GM18858 (cell line): ENCODE data around the gene KRT35.

Experiments
- ATAC-seq: cut with Tn5 transposase; IDR thresholded peaks from one replicate; pipeline ENCODE4 v1.9.1; 2021; ENCODE audit not compliant: unreplicated experiment

The KRT35 gene

DNA sequence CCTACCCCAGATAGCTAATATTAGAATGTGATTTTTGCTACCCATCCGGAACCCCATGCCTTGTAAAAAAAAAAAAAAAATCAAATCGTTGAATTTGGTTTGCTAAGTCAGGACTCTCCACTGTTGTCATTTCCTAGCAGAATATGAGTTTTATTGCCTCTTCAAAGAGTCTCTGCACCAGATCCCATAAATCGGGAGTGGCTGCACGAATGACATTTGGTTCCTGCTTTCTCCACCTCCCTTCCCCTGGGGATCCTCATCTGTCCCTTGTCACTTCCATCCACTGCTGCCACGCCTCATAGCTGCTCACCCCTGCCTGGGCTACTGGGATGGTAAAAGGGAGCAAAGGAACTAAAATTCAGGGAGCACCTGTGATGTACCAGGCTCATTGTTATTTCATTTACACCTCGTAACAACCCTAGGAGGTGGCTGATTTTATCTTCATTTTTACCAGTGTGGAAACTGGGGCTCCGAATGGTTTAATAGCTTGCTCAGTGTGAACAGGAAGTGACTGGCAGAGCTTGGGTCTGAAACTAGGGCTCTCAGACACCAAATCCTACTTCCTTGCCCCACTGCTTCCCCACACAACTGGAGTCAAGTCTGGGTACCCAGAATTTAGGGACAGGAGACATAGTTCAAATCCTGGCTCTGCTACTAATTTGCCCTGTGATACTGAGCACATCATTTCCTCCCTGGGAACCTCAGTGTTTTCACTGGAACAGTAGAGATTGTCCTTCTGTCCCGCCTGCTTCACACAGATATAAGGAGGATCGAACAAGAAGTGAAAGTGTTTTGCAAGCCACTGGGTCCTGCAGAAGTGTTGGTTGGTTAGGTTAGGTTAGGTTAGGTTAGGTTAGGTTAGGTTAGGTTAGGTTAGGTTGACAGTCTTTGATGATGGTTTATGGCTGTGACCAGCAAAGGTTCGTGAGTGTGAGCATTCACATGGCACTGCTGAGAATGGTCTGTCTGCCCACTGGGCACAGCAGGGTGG lies 9.3 kb upstream of the KRT35 start:
- ATAC-seq: no peak

GRCh38 chr17:41489531-41489930 lies 8.6 kb upstream of the KRT35 start, which contains the start of gene KRT36:
KRT36 (minus strand) TSS chr17:41489910; CDS start chr17:41489864, 46 bp downstream.
- no peak for ATAC-seq

GRCh38 chr17:41486809-41487530 lies 6.0 kb upstream of the KRT35 start:
- no peak for ATAC-seq

- ATAC-seq: no peak
These were observed 5.4 kb upstream of the KRT35 start for GRCh38 chr17:41486316-41486715.

GRCh38 chr17:41484920-41485904 lies 4.3 kb upstream of the KRT35 start:
- ATAC-seq: no peak

DNA sequence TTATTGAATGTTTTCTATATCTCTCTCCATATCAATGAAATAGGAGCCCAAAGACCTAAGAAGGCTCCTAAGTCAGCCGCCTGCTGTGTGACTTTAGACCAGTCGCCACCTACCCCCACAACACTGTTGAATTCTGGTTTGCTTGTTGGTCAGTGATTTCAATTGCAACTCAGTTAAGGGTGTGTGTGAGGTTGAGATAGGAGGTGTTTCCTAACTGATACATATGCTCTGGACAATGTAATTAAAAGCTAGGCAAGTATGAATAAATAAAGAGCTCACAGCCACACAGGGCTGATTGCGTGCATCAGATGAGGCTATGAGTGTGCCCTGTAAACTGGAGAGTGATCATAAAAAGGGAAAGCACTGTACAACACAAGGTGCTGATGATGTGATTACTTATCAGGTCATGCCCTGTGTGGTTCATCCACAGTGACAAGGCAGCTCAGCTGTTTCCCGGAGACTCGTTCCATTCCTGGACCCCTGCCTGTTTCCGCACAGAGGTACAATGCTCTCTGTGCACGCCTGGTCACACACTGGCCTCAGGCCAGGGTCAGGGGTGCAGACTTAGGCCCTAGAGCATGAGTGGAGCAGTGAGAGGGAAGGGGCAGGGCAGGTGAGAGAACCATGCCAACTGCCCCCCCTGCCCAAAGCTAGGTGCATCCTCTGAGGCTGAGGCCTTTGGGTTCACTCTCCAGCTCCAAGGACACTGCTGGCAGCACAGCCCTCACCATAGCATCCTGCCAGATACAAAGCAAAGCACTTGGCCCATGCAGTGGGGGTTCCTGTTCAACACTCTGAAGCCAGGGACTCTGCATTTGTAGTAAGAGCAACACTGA lies 3.3 kb upstream of the KRT35 start:
- ATAC-seq: no peak

DNA sequence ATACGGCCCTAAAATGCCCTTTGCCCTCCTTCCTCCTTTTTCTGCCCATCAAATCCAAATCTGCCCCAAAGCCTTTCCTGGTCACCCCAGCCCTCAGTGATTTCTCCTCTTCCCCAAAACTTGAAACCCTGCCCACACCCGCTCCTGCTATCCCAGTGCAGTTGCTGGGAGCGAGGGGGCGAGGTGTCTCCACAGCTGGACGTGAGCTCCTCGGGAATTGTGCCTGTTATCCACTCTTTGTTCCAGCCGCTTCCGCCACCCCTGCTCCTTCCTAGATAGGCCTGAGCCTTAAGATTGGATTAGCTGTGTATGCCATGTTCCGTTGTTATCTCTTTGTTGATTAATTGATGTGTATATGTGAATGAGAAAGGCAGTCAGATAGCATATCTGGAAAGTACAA lies 2.6 kb upstream of the KRT35 start:
- no peak for ATAC-seq

GRCh38 chr17:41480581-41480980 lies 370 bp downstream of the KRT35 start:
- no peak for ATAC-seq

DNA sequence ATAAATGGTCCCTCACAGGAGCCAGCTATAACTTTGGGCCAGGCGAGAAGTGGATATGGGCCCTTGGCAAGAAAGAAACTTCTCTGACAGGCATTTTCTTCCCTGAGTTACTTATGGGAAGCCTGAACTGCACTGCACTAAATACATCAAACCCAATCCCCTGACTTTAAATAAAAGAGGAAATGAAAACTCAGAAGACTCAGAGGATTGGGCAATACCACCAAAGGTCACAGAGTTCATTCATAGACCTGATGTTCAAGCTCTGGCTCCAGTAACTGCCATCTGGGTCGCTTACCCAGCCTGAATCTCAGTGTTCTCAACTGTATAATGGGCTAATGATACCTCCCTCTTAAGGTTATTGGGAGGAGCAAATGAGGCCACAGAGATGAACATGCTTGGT lies 815 bp downstream of the KRT35 start:
- ATAC-seq: no peak

- no peak for ATAC-seq
These were observed 2.7 kb downstream of the KRT35 start for GRCh38 chr17:41478237-41478636.

DNA sequence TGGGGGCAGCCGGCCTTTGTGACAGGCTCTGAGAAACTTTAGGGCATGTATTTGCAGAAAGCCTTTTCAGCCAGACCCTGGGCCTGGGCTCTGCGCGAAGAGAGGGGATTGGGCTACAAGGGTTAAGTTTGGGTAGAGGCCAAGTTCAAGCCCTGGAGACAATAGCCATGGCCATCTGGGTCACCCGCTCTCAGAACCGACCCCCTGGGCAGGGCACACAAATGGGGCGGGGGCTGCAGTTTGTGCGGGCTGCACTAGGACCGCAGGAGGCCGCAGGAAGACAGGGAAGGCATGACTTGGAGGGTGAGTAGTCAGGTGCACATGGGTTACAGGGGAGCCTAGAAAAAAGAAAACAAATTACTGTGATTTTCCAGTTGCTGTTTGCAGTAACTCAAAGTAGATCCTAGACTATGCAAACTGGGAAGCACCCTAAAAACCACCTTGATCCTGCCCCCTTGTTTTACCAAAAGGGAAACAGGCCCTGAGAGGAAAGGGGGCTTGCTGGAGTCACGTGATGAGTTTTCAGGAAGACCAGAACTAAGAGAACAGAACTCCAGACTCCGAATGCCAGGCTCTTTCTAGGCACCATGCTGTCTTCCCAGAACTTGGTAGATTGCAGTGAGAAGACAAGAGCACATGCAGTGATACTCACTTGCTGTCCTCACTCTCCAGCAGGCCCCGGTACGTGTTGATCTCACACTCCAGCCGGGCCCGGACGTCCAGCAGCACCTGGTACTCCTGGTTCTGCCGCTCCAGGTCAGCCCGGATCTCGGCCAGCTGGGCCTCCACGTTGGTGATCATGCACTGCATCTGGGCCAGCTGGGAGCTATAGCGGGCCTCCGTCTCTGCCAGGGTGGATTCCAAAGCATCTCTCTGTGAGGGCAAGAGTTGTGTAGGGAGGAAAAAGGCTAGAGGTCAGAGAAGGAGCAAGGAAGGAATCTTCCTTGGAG lies 3.8 kb downstream of the KRT35 start:
- no peak for ATAC-seq

GRCh38 chr17:41475421-41475820 lies 5.5 kb downstream of the KRT35 start:
- ATAC-seq: no peak

GRCh38 chr17:41474863-41475262 lies 6.1 kb downstream of the KRT35 start:
- no peak for ATAC-seq

GRCh38 chr17:41468346-41468745 lies 12.6 kb downstream of the KRT35 start:
- no peak for ATAC-seq

- ATAC-seq: no peak
These were observed 13.4 kb downstream of the KRT35 start for GRCh38 chr17:41467561-41467960.

GRCh38 chr17:41466988-41467387 lies 14.0 kb downstream of the KRT35 start, which contains the start of gene KRT32:
KRT32 (minus strand) TSS chr17:41467386; CDS start chr17:41467325, 61 bp downstream.
- ATAC-seq: no peak

DNA sequence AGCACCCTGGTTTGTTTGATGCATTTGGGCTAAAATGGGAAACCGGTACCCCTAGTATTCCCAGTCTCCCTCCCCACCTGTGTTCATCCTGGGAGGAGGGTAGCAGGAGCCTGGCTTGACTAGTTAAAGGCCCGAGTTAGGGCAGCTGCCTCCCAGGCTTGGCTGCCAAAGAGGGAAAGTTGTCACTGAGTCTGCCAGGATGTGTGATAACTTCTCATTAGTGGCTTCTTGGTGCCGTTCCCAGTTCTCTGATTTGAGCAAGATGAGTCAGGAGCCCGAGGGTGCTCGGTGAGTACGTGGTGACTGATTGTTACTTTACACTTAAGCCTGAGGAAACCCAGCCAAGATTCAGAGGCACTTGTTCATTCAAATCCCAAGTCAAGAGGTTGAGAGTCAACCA lies 16.3 kb downstream of the KRT35 start:
- no peak for ATAC-seq

DNA sequence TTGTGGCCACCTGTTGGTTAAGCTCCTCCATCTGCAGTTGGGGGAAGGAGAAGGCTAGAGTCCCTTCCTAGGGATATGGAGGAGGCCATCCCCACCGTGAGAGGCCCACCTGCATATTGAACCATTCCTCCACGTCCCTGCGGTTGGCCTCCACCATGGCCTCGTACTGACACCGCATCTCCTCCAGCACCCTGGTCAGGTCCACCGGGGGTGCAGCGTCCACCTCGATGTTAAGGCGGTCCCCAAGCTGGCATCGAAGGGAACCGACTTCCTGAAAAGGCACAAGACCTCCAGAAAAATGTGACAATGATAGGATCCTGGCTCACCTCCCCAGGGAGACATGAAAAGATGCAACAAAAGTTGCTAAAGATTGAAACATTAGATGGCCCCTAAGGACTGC lies 16.8 kb downstream of the KRT35 start:
- ATAC-seq: no peak

DNA sequence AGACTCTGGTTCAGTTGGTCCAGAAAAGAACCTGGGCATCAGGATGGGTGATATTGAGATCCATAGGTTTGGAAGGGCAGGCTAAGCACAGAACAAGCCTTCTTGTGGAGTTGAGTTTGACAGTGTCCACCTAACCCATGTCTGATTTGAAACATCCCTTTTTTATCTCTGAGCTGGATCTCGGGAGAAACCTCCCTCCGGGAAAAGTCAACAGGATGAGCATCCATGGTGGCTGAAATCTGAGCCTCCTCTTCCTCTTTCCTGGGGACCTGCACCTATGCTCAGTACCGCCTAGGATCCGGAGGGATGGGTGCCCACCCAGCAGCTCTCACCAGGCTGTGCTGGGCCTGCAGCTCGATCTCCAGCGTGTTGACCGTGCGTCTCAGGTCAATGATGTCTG lies 17.2 kb downstream of the KRT35 start:
- ATAC-seq: no peak
